Spleen (tissue), 7 donors: Measurements from ENCODE around the gene PTGFR.

Experiments
- CTCF ChIP-seq, 11 experiments: fragments of 200-600 bp in 7 of 11; fragments of 450-650 bp in 4 of 11; sonication (generic) in 4 of 11; IDR thresholded peaks in 8 of 11; conservative IDR thresholded peaks in 3 of 11; 1 replicate in 7 of 11; 2 replicates in 4 of 11; pipeline versions ENCODE4 v1.4.0 to v1.8.0; 2016 to 2021; ENCODE audit warnings: antibody characterized with exemption in 11 of 11, inconsistent platforms in 4 of 11, mild to moderate bottlenecking in 1 of 11
- POLR2A ChIP-seq, 3 donors: fragments of 450-650 bp; IDR thresholded peaks; one replicate each; pipeline ENCODE4 v1.5.1; 2017; ENCODE audit warnings: antibody characterized with exemption in 3 of 3, mild to moderate bottlenecking in 1 of 3
- donor health status: DM: no; HTN: no; CAD: no; lungs with moderate emphysema.
- donor health status: DM: no; HTN: no; CAD: no.
- donor health status: DM: no; HTN: no; CAD: no.

- no peak for TF ChIP-seq CTCF (IDR thresholded peaks at IDR 0.05 in 8 of 11, conservative IDR thresholded peaks at IDR 0.05 in 3 of 11)
- TF ChIP-seq POLR2A (IDR thresholded peaks at IDR 0.05), result no peak
These were observed 58.6 kb downstream of the PTGFR start for GRCh38 chr1:78549331-78549730.
